GM23338 (cell line): ENCODE measurements around the gene CCS. TPM values are rescaled to one million over a fixed set of nuclear protein-coding genes. Genes with fewer than 3 reads are reported as not detected.

Experiments used
- ATAC-seq: fragments of 200-7000 bp; cut with Tn5 transposase; 3 replicates; pipeline ENCODE4 v1.9.1; 2020
- DNase-seq: peaks from one replicate; pipeline ENCODE4 v3.0.0-alpha.2; 2015; ENCODE audit warnings: low spot score
- H2AFZ ChIP-seq: fragments of 200-600 bp; sonication (generic); 2 replicates; pipeline ENCODE4 v1.8.0; 2016; ENCODE audit warnings: antibody characterized with exemption, mild to moderate bottlenecking, moderate library complexity
- H3F3A ChIP-seq: fragments of 200-600 bp; sonication (generic); replicated peaks from 2 replicates; pipeline ENCODE4 v1.8.0; 2017; ENCODE audit warnings: antibody characterized with exemption, mixed run types, low read depth
- H3K27ac ChIP-seq: fragments of 200-600 bp; sonication (generic); 2 replicates; pipeline ENCODE4 v1.6.1; 2016; ENCODE audit warnings: low read depth
- H3K27me3 ChIP-seq: fragments of 200-600 bp; sonication (generic); 2 replicates; pipeline ENCODE4 v1.8.0; 2016; ENCODE audit warnings: mild to moderate bottlenecking, mixed run types, moderate library complexity; ENCODE audit not compliant: insufficient read depth
- H3K36me3 ChIP-seq: fragments of 200-600 bp; sonication (generic); 2 replicates; pipeline ENCODE4 v1.8.0; 2016; ENCODE audit warnings: mild to moderate bottlenecking; ENCODE audit not compliant: insufficient read depth
- H3K4me1 ChIP-seq: fragments of 200-600 bp; sonication (generic); 2 replicates; pipeline ENCODE4 v1.8.0; 2016; ENCODE audit warnings: mild to moderate bottlenecking, moderate library complexity; ENCODE audit not compliant: insufficient read depth
- H3K4me2 ChIP-seq: fragments of 200-600 bp; sonication (generic); 2 replicates; pipeline ENCODE4 v1.7.1; 2017; ENCODE audit warnings: mixed run types
- H3K4me3 ChIP-seq: fragments of 200-600 bp; sonication (generic); 2 replicates; pipeline ENCODE4 v1.6.1; 2016; ENCODE audit warnings: mixed run types
- H3K79me2 ChIP-seq: fragments of 200-600 bp; sonication (generic); replicated peaks from 2 replicates; pipeline ENCODE4 v1.8.0; 2017; ENCODE audit warnings: mild to moderate bottlenecking; ENCODE audit not compliant: insufficient read depth
- H3K9me2 ChIP-seq: fragments of 200-600 bp; sonication (generic); 2 replicates; pipeline ENCODE4 v1.8.0; 2017; ENCODE audit not compliant: insufficient read depth
- H4K20me1 ChIP-seq: fragments of 200-600 bp; sonication (generic); replicated peaks from 2 replicates; pipeline ENCODE4 v1.8.0; 2017; ENCODE audit warnings: mild to moderate bottlenecking; ENCODE audit not compliant: insufficient read depth
- H3K27ac Mint-ChIP-seq: 2 replicates; pipeline ENCODE4 v1.8.0; 2020; ENCODE audit warnings: inconsistent platforms, mild to moderate bottlenecking, moderate library complexity, mixed read lengths
- H3K27me3 Mint-ChIP-seq: 3 replicates; pipeline ENCODE4 v1.8.0; 2022; ENCODE audit warnings: low read depth, mild to moderate bottlenecking, moderate library complexity, mixed read lengths, inconsistent platforms; ENCODE audit not compliant: insufficient read depth, poor library complexity
- H3K36me3 Mint-ChIP-seq: 3 replicates; pipeline ENCODE4 v1.8.0; 2021; ENCODE audit warnings: low read depth, mild to moderate bottlenecking, inconsistent platforms, moderate library complexity, mixed read lengths
- H3K4me1 Mint-ChIP-seq: 3 replicates; pipeline ENCODE4 v1.8.0; 2020; ENCODE audit warnings: mild to moderate bottlenecking, inconsistent platforms, mixed read lengths
- H3K4me3 Mint-ChIP-seq: 3 replicates; pipeline ENCODE4 v1.8.0; 2021; ENCODE audit warnings: moderate library complexity, mild to moderate bottlenecking, inconsistent platforms, mixed read lengths
- H3K9me3 Mint-ChIP-seq: 3 replicates; pipeline ENCODE4 v1.8.0; 2020; ENCODE audit warnings: moderate library complexity, mild to moderate bottlenecking, inconsistent platforms, mixed read lengths
- CREB1 ChIP-seq: fragments of 250-450 bp; sonication (Bioruptor Pico); IDR thresholded peaks from 2 replicates; pipeline ENCODE4 v1.5.0; 2020; ENCODE audit warnings: low read depth, mild to moderate bottlenecking, moderate library complexity
- EZH2 ChIP-seq: fragments of 200-600 bp; sonication (generic); IDR thresholded peaks from one replicate; pipeline ENCODE4 v1.8.0; 2017; ENCODE audit warnings: antibody characterized with exemption, mild to moderate bottlenecking, low read depth; ENCODE audit not compliant: unreplicated experiment
- EZH2phosphoT487 ChIP-seq: fragments of 200-600 bp; sonication (generic); IDR thresholded peaks from one replicate; pipeline ENCODE4 v1.8.1; 2018; ENCODE audit warnings: antibody characterized with exemption; ENCODE audit not compliant: unreplicated experiment
- JUNB ChIP-seq: IDR thresholded peaks from one replicate; pipeline ENCODE4 v1.6.1; 2016; ENCODE audit warnings: antibody characterized with exemption; ENCODE audit not compliant: unreplicated experiment
- NANOG ChIP-seq: IDR thresholded peaks from 2 replicates; pipeline ENCODE4 v1.6.1; 2016; ENCODE audit warnings: antibody characterized with exemption, borderline replicate concordance
- POLR2AphosphoS5 ChIP-seq: IDR thresholded peaks from 2 replicates; pipeline ENCODE4 v1.6.1; 2016; ENCODE audit warnings: antibody characterized with exemption, low read depth
- STAT1 ChIP-seq: IDR thresholded peaks from one replicate; pipeline ENCODE4 v1.6.1; 2016; ENCODE audit warnings: antibody characterized with exemption; ENCODE audit not compliant: unreplicated experiment
- ZNF114 ChIP-seq: fragments of 250-450 bp; sonication (Bioruptor Pico); IDR thresholded peaks from 2 replicates; pipeline ENCODE4 v1.5.0; 2020; ENCODE audit warnings: mild to moderate bottlenecking, moderate library complexity
- ZNF331 ChIP-seq: fragments of 250-450 bp; sonication (Bioruptor Pico); IDR thresholded peaks from 2 replicates; pipeline ENCODE4 v1.5.0; 2020; ENCODE audit warnings: low read depth, mild to moderate bottlenecking, moderate library complexity
- ZNF462 ChIP-seq: fragments of 250-450 bp; sonication (Bioruptor Pico); IDR thresholded peaks from 2 replicates; pipeline ENCODE4 v1.5.0; 2020; ENCODE audit warnings: mild to moderate bottlenecking, moderate library complexity
- polyA plus RNA-seq: library from polyadenylated mRNA; unstranded; fragments of >200 nt; fragmentation: Nextera tagmentation; extraction: Ambion mirVana; gene quantifications from 2 replicates; pipeline ENCODE4 v1.2.1, GENCODE V29; 2016
- total RNA-seq: library from RNA; depleted of rRNA; stranded (reverse); fragments of >200 nt; shearing (Covaris generic); gene quantifications from 2 replicates; pipeline ENCODE4 v1.2.3, GENCODE V29; 2014
- TF ChIP-seq, protein P1 (sequence below): IDR thresholded peaks from 2 replicates; pipeline ENCODE4 v1.6.1; 2016; ENCODE audit warnings: antibody characterized with exemption
- TF ChIP-seq, protein P2 (sequence below), 2 experiments: fragments of 200-600 bp in 1 of 2; sonication (generic) in 1 of 2; conservative IDR thresholded peaks; 2 replicates each; pipeline versions ENCODE4 v1.5.1 to v1.6.1; 2016 to 2017; ENCODE audit warnings: antibody characterized with exemption in 2 of 2, low read depth in 2 of 2, mild to moderate bottlenecking in 2 of 2, moderate library complexity in 1 of 2
- TF ChIP-seq, protein P3 (sequence below): IDR thresholded peaks from one replicate; pipeline ENCODE4 v1.6.1; 2018; ENCODE audit warnings: antibody characterized with exemption; ENCODE audit not compliant: unreplicated experiment

The CCS gene
- total and polyA plus RNA-seq, 2 experiments from 2014 or later: 36.1 to 60.7 TPM

- H3K9me3 Mint-ChIP-seq: no peaks in the 10 kb centered on the region
- peaks cover 62% of the 10 kb centered on the region for H4K20me1 ChIP-seq
- no peak overlapping the region; the same call in 1 of the 2 replicates for H3K27ac ChIP-seq
- TF ChIP-seq POLR2AphosphoS5: no peak
- TF ChIP-seq ZNF114: no peak
- TF ChIP-seq ZNF331 (CRISPR knock-in tag): no peak
- TF ChIP-seq, protein P1, sequence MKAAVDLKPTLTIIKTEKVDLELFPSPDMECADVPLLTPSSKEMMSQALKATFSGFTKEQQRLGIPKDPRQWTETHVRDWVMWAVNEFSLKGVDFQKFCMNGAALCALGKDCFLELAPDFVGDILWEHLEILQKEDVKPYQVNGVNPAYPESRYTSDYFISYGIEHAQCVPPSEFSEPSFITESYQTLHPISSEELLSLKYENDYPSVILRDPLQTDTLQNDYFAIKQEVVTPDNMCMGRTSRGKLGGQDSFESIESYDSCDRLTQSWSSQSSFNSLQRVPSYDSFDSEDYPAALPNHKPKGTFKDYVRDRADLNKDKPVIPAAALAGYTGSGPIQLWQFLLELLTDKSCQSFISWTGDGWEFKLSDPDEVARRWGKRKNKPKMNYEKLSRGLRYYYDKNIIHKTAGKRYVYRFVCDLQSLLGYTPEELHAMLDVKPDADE: no peak
- no peak for TF ChIP-seq STAT1
- no peak for TF ChIP-seq JUNB
- TF ChIP-seq, protein P2, sequence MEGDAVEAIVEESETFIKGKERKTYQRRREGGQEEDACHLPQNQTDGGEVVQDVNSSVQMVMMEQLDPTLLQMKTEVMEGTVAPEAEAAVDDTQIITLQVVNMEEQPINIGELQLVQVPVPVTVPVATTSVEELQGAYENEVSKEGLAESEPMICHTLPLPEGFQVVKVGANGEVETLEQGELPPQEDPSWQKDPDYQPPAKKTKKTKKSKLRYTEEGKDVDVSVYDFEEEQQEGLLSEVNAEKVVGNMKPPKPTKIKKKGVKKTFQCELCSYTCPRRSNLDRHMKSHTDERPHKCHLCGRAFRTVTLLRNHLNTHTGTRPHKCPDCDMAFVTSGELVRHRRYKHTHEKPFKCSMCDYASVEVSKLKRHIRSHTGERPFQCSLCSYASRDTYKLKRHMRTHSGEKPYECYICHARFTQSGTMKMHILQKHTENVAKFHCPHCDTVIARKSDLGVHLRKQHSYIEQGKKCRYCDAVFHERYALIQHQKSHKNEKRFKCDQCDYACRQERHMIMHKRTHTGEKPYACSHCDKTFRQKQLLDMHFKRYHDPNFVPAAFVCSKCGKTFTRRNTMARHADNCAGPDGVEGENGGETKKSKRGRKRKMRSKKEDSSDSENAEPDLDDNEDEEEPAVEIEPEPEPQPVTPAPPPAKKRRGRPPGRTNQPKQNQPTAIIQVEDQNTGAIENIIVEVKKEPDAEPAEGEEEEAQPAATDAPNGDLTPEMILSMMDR (conservative IDR thresholded peaks at IDR 0.05; ENCODE audit: low read depth in 2 of 2): no peak
- TF ChIP-seq NANOG: no peak
- TF ChIP-seq, protein P3, sequence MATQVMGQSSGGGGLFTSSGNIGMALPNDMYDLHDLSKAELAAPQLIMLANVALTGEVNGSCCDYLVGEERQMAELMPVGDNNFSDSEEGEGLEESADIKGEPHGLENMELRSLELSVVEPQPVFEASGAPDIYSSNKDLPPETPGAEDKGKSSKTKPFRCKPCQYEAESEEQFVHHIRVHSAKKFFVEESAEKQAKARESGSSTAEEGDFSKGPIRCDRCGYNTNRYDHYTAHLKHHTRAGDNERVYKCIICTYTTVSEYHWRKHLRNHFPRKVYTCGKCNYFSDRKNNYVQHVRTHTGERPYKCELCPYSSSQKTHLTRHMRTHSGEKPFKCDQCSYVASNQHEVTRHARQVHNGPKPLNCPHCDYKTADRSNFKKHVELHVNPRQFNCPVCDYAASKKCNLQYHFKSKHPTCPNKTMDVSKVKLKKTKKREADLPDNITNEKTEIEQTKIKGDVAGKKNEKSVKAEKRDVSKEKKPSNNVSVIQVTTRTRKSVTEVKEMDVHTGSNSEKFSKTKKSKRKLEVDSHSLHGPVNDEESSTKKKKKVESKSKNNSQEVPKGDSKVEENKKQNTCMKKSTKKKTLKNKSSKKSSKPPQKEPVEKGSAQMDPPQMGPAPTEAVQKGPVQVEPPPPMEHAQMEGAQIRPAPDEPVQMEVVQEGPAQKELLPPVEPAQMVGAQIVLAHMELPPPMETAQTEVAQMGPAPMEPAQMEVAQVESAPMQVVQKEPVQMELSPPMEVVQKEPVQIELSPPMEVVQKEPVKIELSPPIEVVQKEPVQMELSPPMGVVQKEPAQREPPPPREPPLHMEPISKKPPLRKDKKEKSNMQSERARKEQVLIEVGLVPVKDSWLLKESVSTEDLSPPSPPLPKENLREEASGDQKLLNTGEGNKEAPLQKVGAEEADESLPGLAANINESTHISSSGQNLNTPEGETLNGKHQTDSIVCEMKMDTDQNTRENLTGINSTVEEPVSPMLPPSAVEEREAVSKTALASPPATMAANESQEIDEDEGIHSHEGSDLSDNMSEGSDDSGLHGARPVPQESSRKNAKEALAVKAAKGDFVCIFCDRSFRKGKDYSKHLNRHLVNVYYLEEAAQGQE: no peak
- no peak for TF ChIP-seq CREB1 (CRISPR knock-in tag)
- TF ChIP-seq EZH2phosphoT487: no peak
- no peak for TF ChIP-seq ZNF462 (CRISPR knock-in tag)
- TF ChIP-seq EZH2: no peak
- no peak overlapping the region for H3K4me3 ChIP-seq
- no peak overlapping the region for H3K27ac Mint-ChIP-seq
- no peak for DNase-seq
- no peaks in the 10 kb centered on the region for H3K4me1 ChIP-seq
- peaks cover 63% of the 10 kb centered on the region for H3K36me3 Mint-ChIP-seq
- no peak overlapping the region for H3K4me2 ChIP-seq
- H3K27me3 Mint-ChIP-seq: peaks cover 24% of the 10 kb centered on the region
- H3F3A ChIP-seq: peaks cover 24% of the 10 kb centered on the region
- H3K4me3 Mint-ChIP-seq: no peak overlapping the region
- H2AFZ ChIP-seq: no peak overlapping the region
- no peaks in the 10 kb centered on the region for H3K4me1 Mint-ChIP-seq
- peaks cover 91% of the 10 kb centered on the region for H3K79me2 ChIP-seq
- no peaks in the 10 kb centered on the region for H3K27me3 ChIP-seq
- ATAC-seq: no peak
- H3K36me3 ChIP-seq: peaks cover 28% of the 10 kb centered on the region
- no peaks in the 10 kb centered on the region for H3K9me2 ChIP-seq
Observed at GRCh38 chr11:66652651-66653050, 59.7 kb downstream of the CCS start.
